ENCODE data around the gene DAB1. TPM values are rescaled to one million over a fixed set of nuclear protein-coding genes. Genes with fewer than 3 reads are reported as not detected.

DAB1 gene
- total RNA-seq, 1 donor from 2014 or later = 14.6 TPM

GRCh38 chr1:57470036-57470435, 46.2 kb upstream of the DAB1 start:
- no peak overlapping the region for H3K4me3 ChIP-seq
- no peaks in the 10 kb centered on the region for H3F3A ChIP-seq (ENCODE audit: low read depth)
- H3K79me2 ChIP-seq (ENCODE audit: low read depth) = no peaks in the 10 kb centered on the region
- H3K4me2 ChIP-seq = no peak overlapping the region
- H3K36me3 ChIP-seq = no peaks in the 10 kb centered on the region
- DNase-seq (ENCODE audit: low spot score) = no peak
- no peak for TF ChIP-seq EZH2 (IDR thresholded peaks at IDR 0.05)
- TF ChIP-seq, protein P1, sequence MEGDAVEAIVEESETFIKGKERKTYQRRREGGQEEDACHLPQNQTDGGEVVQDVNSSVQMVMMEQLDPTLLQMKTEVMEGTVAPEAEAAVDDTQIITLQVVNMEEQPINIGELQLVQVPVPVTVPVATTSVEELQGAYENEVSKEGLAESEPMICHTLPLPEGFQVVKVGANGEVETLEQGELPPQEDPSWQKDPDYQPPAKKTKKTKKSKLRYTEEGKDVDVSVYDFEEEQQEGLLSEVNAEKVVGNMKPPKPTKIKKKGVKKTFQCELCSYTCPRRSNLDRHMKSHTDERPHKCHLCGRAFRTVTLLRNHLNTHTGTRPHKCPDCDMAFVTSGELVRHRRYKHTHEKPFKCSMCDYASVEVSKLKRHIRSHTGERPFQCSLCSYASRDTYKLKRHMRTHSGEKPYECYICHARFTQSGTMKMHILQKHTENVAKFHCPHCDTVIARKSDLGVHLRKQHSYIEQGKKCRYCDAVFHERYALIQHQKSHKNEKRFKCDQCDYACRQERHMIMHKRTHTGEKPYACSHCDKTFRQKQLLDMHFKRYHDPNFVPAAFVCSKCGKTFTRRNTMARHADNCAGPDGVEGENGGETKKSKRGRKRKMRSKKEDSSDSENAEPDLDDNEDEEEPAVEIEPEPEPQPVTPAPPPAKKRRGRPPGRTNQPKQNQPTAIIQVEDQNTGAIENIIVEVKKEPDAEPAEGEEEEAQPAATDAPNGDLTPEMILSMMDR (IDR thresholded peaks at IDR 0.05) = no peak
- no peaks in the 10 kb centered on the region for H3K27me3 ChIP-seq
- H4K20me1 ChIP-seq (ENCODE audit: low read depth) = no peaks in the 10 kb centered on the region
- no peak overlapping the region for H3K9ac ChIP-seq
- no peak overlapping the region for H3K27ac ChIP-seq
- Mint-ChIP-seq H3K27me3 (ENCODE audit: insufficient read depth, low read depth) (peaks cover 2% of the 10 kb centered on the region), H3K4me3 (no peak overlapping the region), H3K4me1 (peaks cover 2% of the 10 kb centered on the region), H3K36me3 (no peaks in the 10 kb centered on the region), H3K27ac (no peak overlapping the region), H3K9me3 (peaks cover 4% of the 10 kb centered on the region)
- no peaks in the 10 kb centered on the region for H3K9me3 ChIP-seq (ENCODE audit: low read depth)
- no peaks in the 10 kb centered on the region for H3K4me1 ChIP-seq
- H2AFZ ChIP-seq (replicated peaks) = no peak overlapping the region

GRCh38 chr1:57468641-57469523, 45.0 kb upstream of the DAB1 start:
- Mint-ChIP-seq H3K4me1 (peaks cover 2% of the 10 kb centered on the region), H3K9me3 (peaks cover 4% of the 10 kb centered on the region), H3K4me3 (no peak overlapping the region), H3K36me3 (no peaks in the 10 kb centered on the region), H3K27me3 (ENCODE audit: insufficient read depth, low read depth) (peaks cover 2% of the 10 kb centered on the region), H3K27ac (no peak overlapping the region)
- Histone ChIP-seq H3K27ac (no peak overlapping the region), H3F3A (ENCODE audit: low read depth) (no peaks in the 10 kb centered on the region), H4K20me1 (ENCODE audit: low read depth) (no peaks in the 10 kb centered on the region), H3K4me1 (peaks cover 4% of the 10 kb centered on the region), H2AFZ (replicated peaks) (no peak overlapping the region), H3K9me3 (ENCODE audit: low read depth) (no peaks in the 10 kb centered on the region), H3K27me3 (no peaks in the 10 kb centered on the region), H3K79me2 (ENCODE audit: low read depth) (no peaks in the 10 kb centered on the region), H3K9ac (no peak overlapping the region), H3K4me2 (no peak overlapping the region), H3K36me3 (no peaks in the 10 kb centered on the region), H3K4me3 (no peak overlapping the region)
- TF ChIP-seq, protein P1 (IDR thresholded peaks at IDR 0.05) = no peak
- TF ChIP-seq EZH2phosphoT487 (IDR thresholded peaks at IDR 0.05) (no peak), EZH2 (IDR thresholded peaks at IDR 0.05) (no peak)
- DNase-seq (ENCODE audit: low spot score) = no peak

DNA sequence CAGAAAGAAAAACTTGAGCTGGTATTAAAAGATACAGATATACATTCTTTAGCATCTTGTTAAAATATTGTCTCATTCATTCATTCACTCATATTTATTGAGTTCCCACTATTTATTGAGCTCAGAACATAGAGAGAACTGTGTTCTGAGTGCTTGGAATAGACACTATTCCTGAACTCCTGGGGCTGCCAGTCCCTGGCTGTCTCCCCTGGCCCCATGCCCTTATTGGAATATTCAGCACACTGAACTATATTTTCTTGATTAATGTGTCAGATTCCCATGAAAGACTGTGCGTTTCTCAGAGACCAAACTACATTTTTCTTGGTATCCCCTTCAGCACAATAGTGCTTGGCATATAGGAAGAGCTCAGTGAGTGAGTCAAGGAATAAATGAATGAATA, 44.0 kb upstream of the DAB1 start:
- Histone ChIP-seq H3K9me3 (ENCODE audit: low read depth) (no peaks in the 10 kb centered on the region), H4K20me1 (ENCODE audit: low read depth) (no peaks in the 10 kb centered on the region), H3K36me3 (no peaks in the 10 kb centered on the region), H3K9ac (no peak overlapping the region), H3K27me3 (no peaks in the 10 kb centered on the region), H3K4me3 (no peak overlapping the region), H3K79me2 (ENCODE audit: low read depth) (no peaks in the 10 kb centered on the region), H3K27ac (no peak overlapping the region), H3K4me1 (peaks cover 4% of the 10 kb centered on the region), H2AFZ (replicated peaks) (no peak overlapping the region), H3K4me2 (no peak overlapping the region), H3F3A (ENCODE audit: low read depth) (no peaks in the 10 kb centered on the region)
- no peak overlapping the region for H3K27ac Mint-ChIP-seq
- peaks cover 2% of the 10 kb centered on the region for H3K4me1 Mint-ChIP-seq
- TF ChIP-seq EZH2 (IDR thresholded peaks at IDR 0.05) = no peak
- TF ChIP-seq EZH2phosphoT487 (IDR thresholded peaks at IDR 0.05) = no peak
- TF ChIP-seq, protein P1 (IDR thresholded peaks at IDR 0.05) = no peak
- no peaks in the 10 kb centered on the region for H3K36me3 Mint-ChIP-seq
- peaks cover 2% of the 10 kb centered on the region for H3K27me3 Mint-ChIP-seq (ENCODE audit: insufficient read depth, low read depth)
- no peak for DNase-seq (ENCODE audit: low spot score)
- peaks cover 2% of the 10 kb centered on the region for H3K9me3 Mint-ChIP-seq
- no peak overlapping the region for H3K4me3 Mint-ChIP-seq

Measured in neural progenitor cell (in vitro differentiated cells).